ENCODE data around the gene PRDM12.

DNA sequence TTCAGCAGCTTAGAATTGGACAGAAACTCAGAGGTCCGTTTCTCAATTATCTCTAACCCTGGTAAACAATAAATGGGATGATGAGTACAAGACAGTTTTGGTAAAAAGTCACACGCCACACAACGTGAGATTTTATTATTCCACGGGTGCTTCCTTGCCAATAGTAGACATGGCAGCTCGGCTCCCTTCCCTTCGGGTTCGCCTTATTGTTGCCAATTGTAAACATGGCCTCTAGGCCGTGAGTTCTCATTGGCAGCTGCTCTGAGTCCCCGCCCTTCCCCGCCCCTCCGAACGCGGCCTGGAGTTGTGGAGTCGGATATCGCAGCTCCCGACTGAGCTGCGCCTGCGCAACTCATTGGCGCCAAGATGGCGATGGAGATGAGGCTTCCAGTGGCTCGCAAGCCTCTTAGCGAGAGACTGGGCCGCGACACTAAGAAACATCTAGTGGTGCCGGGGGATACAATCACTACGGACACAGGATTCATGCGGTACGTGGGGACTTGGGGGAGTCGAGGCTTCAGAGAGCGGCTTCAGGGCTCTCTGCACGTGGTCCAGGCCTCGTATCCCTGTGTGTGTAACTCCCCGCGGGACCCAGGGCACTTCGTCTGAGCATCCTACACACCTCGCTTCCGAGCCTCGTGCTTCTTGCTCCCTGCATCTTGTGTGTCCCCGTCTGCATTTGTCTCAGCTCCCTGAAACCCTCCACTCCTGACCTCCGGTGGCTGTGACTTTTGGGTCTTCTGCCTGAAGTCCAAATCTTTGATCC lies 29.2 kb downstream of the PRDM12 start, which contains the start of gene EXOSC2:
- TF ChIP-seq CHD1 (IDR thresholded peaks at IDR 0.05; ENCODE audit: low read depth, low read length) (no peak), JUN (IDR thresholded peaks at IDR 0.05; ENCODE audit: low read depth, low read length) (no peak), EP300 (IDR thresholded peaks at IDR 0.05; ENCODE audit: borderline replicate concordance in 1 of 2, low read depth in 2 of 2, low read length in 2 of 2) (no peak), HDAC2 (IDR thresholded peaks at IDR 0.05; ENCODE audit: borderline replicate concordance in 1 of 2, low read depth in 2 of 2, low read length in 2 of 2) (no peak; a peak in 1 of 4 replicates), PHF8 (conservative IDR thresholded peaks at IDR 0.05; ENCODE audit: low read depth, low read length) (peak; percentile 93), POLR2AphosphoS5 (IDR thresholded peaks at IDR 0.05; ENCODE audit: low read depth, low read length) (peak; percentile 93), EZH2 (IDR thresholded peaks at IDR 0.05; ENCODE audit: low read depth, low read length, severe bottlenecking) (no peak)
- TF ChIP-seq, protein P1, sequence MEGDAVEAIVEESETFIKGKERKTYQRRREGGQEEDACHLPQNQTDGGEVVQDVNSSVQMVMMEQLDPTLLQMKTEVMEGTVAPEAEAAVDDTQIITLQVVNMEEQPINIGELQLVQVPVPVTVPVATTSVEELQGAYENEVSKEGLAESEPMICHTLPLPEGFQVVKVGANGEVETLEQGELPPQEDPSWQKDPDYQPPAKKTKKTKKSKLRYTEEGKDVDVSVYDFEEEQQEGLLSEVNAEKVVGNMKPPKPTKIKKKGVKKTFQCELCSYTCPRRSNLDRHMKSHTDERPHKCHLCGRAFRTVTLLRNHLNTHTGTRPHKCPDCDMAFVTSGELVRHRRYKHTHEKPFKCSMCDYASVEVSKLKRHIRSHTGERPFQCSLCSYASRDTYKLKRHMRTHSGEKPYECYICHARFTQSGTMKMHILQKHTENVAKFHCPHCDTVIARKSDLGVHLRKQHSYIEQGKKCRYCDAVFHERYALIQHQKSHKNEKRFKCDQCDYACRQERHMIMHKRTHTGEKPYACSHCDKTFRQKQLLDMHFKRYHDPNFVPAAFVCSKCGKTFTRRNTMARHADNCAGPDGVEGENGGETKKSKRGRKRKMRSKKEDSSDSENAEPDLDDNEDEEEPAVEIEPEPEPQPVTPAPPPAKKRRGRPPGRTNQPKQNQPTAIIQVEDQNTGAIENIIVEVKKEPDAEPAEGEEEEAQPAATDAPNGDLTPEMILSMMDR (IDR thresholded peaks at IDR 0.05; ENCODE audit: control extremely low read depth in 1 of 3, insufficient read depth in 1 of 3, low read depth in 1 of 3, low read length in 3 of 3) = no peak
- TF ChIP-seq, protein P2, sequence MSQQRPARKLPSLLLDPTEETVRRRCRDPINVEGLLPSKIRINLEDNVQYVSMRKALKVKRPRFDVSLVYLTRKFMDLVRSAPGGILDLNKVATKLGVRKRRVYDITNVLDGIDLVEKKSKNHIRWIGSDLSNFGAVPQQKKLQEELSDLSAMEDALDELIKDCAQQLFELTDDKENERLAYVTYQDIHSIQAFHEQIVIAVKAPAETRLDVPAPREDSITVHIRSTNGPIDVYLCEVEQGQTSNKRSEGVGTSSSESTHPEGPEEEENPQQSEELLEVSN (IDR thresholded peaks at IDR 0.05) = peak; percentile 55
- TF ChIP-seq, protein P3, sequence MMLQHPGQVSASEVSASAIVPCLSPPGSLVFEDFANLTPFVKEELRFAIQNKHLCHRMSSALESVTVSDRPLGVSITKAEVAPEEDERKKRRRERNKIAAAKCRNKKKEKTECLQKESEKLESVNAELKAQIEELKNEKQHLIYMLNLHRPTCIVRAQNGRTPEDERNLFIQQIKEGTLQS (IDR thresholded peaks at IDR 0.05; ENCODE audit: insufficient read depth, low read depth, low read length) = no peak
